Large intestine (tissue), 3 donors: ENCODE results near the gene RYR2. TPM values are rescaled to one million over a fixed set of nuclear protein-coding genes. Genes with fewer than 3 reads are reported as not detected.

Source experiments
- DNase-seq, 2 donors: peaks; one replicate each; pipeline versions ENCODE4 v3.0.0 to v3.0.0-alpha.2; 2013
- H3K27ac ChIP-seq: one replicate; pipeline ENCODE4 v1.5.1; 2013; ENCODE audit warnings: low read length
- H3K27me3 ChIP-seq: 2 replicates; pipeline ENCODE4 v1.6.1; 2013; ENCODE audit warnings: low read length; ENCODE audit not compliant: control insufficient read depth, insufficient read depth
- H3K36me3 ChIP-seq: 2 replicates; pipeline ENCODE4 v1.6.1; 2013; ENCODE audit warnings: low read length; ENCODE audit not compliant: control insufficient read depth, insufficient read depth
- H3K4me1 ChIP-seq: one replicate; pipeline ENCODE4 v1.6.1; 2013; ENCODE audit warnings: low read length; ENCODE audit not compliant: control insufficient read depth, insufficient read depth
- H3K4me3 ChIP-seq: one replicate; pipeline ENCODE4 v1.5.1; 2013; ENCODE audit warnings: low read length
- H3K9me3 ChIP-seq: one replicate; pipeline ENCODE4 v1.6.1; 2013; ENCODE audit warnings: mild to moderate bottlenecking, low read depth, low read length, moderate library complexity; ENCODE audit not compliant: control insufficient read depth
- WGBS: methylation state at CpG from one replicate; pipeline ENCODE4 v1.1.5; 2013; ENCODE audit warnings: low lambda C conversion rate; ENCODE audit not compliant: insufficient coverage; 5-methylcytosine and 5-hydroxymethylcytosine counted together
- polyA plus RNA-seq: library from polyadenylated mRNA; unstranded; fragments of 120-200 nt; gene quantifications from one replicate; pipeline ENCODE4 v1.2.1, GENCODE V29; 2013

Gene RYR2
- polyA plus RNA-seq, 1 donor, result 4.3 TPM

GRCh38 chr1:237457573-237457972, 415.6 kb downstream of the RYR2 start:
- Histone ChIP-seq H3K9me3 (no peaks in the 10 kb centered on the region), H3K36me3 (no peaks in the 10 kb centered on the region), H3K27ac (no peak overlapping the region), H3K27me3 (no peaks in the 10 kb centered on the region), H3K4me3 (no peak overlapping the region), H3K4me1 (no peaks in the 10 kb centered on the region)
- WGBS, result 75% methylated on average over 1 of the region's 3 CpGs
- no peak for DNase-seq

- 23% methylated on average over 3 of the region's 3 CpGs for WGBS
- no peak overlapping the region for H3K4me3 ChIP-seq
Observed at GRCh38 chr1:237467320-237467719, 425.3 kb downstream of the RYR2 start.

GRCh38 chr1:237470712-237471338, 428.8 kb downstream of the RYR2 start:
- Histone ChIP-seq H3K27me3 (no peaks in the 10 kb centered on the region), H3K9me3 (no peaks in the 10 kb centered on the region), H3K36me3 (no peaks in the 10 kb centered on the region), H3K4me3 (no peak overlapping the region), H3K27ac (no peak overlapping the region), H3K4me1 (no peaks in the 10 kb centered on the region)
- WGBS, result no CpG with 5 or more reads among the region's 7 CpGs
- DNase-seq, result no peak

More at GRCh38 chr1:237467320-237467719, 425.3 kb downstream of the RYR2 start:
- Histone ChIP-seq H3K36me3 (no peaks in the 10 kb centered on the region), H3K4me1 (no peaks in the 10 kb centered on the region), H3K9me3 (no peaks in the 10 kb centered on the region), H3K27ac (no peak overlapping the region), H3K27me3 (no peaks in the 10 kb centered on the region)
- no peak for DNase-seq

- Histone ChIP-seq H3K4me1 (no peaks in the 10 kb centered on the region), H3K4me3 (no peak overlapping the region), H3K27me3 (no peaks in the 10 kb centered on the region), H3K9me3 (no peaks in the 10 kb centered on the region), H3K36me3 (no peaks in the 10 kb centered on the region), H3K27ac (no peak overlapping the region)
- 60% methylated on average over 1 of the region's 1 CpG for WGBS
- no peak for DNase-seq
Observed at GRCh38 chr1:237471377-237471776, 429.4 kb downstream of the RYR2 start.

- WGBS, result no CpG with 5 or more reads among the region's 2 CpGs
- H3K9me3 ChIP-seq, result no peaks in the 10 kb centered on the region
Observed at GRCh38 chr1:237471956-237472355, 430.0 kb downstream of the RYR2 start.

GRCh38 chr1:237473854-237474253, 431.9 kb downstream of the RYR2 start:
- H3K4me3 ChIP-seq, result no peak overlapping the region
- no peaks in the 10 kb centered on the region for H3K27me3 ChIP-seq
- H3K4me1 ChIP-seq, result no peaks in the 10 kb centered on the region
- H3K9me3 ChIP-seq, result no peaks in the 10 kb centered on the region
- no CpG with 5 or more reads among the region's 5 CpGs for WGBS
- H3K36me3 ChIP-seq, result no peaks in the 10 kb centered on the region
- no peak overlapping the region for H3K27ac ChIP-seq
- no peak for DNase-seq

More at GRCh38 chr1:237471956-237472355, 430.0 kb downstream of the RYR2 start:
- no peaks in the 10 kb centered on the region for H3K36me3 ChIP-seq
- no peak for DNase-seq
- H3K4me1 ChIP-seq, result no peaks in the 10 kb centered on the region
- no peaks in the 10 kb centered on the region for H3K27me3 ChIP-seq
- no peak overlapping the region for H3K4me3 ChIP-seq
- no peak overlapping the region for H3K27ac ChIP-seq

- H3K9me3 ChIP-seq, result no peaks in the 10 kb centered on the region
- WGBS, result 83% methylated on average over 3 of the region's 4 CpGs
Observed at GRCh38 chr1:237478082-237478481, 436.1 kb downstream of the RYR2 start.

GRCh38 chr1:237478842-237479241, 436.9 kb downstream of the RYR2 start:
- WGBS, result 80% methylated on average over 2 of the region's 3 CpGs
- no peak for DNase-seq
- Histone ChIP-seq H3K36me3 (no peaks in the 10 kb centered on the region), H3K9me3 (no peaks in the 10 kb centered on the region), H3K27me3 (no peaks in the 10 kb centered on the region), H3K4me3 (no peak overlapping the region), H3K27ac (no peak overlapping the region), H3K4me1 (no peaks in the 10 kb centered on the region)

More at GRCh38 chr1:237478082-237478481, 436.1 kb downstream of the RYR2 start:
- no peaks in the 10 kb centered on the region for H3K27me3 ChIP-seq
- H3K36me3 ChIP-seq, result no peaks in the 10 kb centered on the region
- no peak overlapping the region for H3K4me3 ChIP-seq
- H3K4me1 ChIP-seq, result no peaks in the 10 kb centered on the region
- no peak for DNase-seq
- no peak overlapping the region for H3K27ac ChIP-seq

GRCh38 chr1:237482777-237483176, 440.8 kb downstream of the RYR2 start:
- WGBS, result 100% methylated on average over 2 of the region's 2 CpGs
- no peaks in the 10 kb centered on the region for H3K4me1 ChIP-seq
- no peaks in the 10 kb centered on the region for H3K36me3 ChIP-seq
- no peaks in the 10 kb centered on the region for H3K27me3 ChIP-seq
- no peak overlapping the region for H3K27ac ChIP-seq
- DNase-seq, result no peak
- no peaks in the 10 kb centered on the region for H3K9me3 ChIP-seq
- no peak overlapping the region for H3K4me3 ChIP-seq

GRCh38 chr1:237492359-237492758, 450.4 kb downstream of the RYR2 start:
- H3K27me3 ChIP-seq, result no peaks in the 10 kb centered on the region
- H3K4me1 ChIP-seq, result no peaks in the 10 kb centered on the region
- no CpG with 5 or more reads among the region's 1 CpG for WGBS
- no peak overlapping the region for H3K27ac ChIP-seq
- H3K36me3 ChIP-seq, result no peaks in the 10 kb centered on the region
- no peaks in the 10 kb centered on the region for H3K9me3 ChIP-seq
- DNase-seq, result no peak
- H3K4me3 ChIP-seq, result no peak overlapping the region

- Histone ChIP-seq H3K4me1 (no peaks in the 10 kb centered on the region), H3K36me3 (no peaks in the 10 kb centered on the region), H3K27ac (no peak overlapping the region), H3K27me3 (no peaks in the 10 kb centered on the region), H3K9me3 (no peaks in the 10 kb centered on the region), H3K4me3 (no peak overlapping the region)
- DNase-seq, result no peak
- 100% methylated on average over 2 of the region's 6 CpGs for WGBS
Observed at GRCh38 chr1:237500566-237500965, 458.6 kb downstream of the RYR2 start.
